ENCODE data around the gene KCNK15. TPM values are rescaled to one million over a fixed set of nuclear protein-coding genes. Genes with fewer than 3 reads are reported as not detected.

Gene KCNK15
- total RNA-seq, 2 donors from 2014 or later = 0.21 to 0.27 TPM

- Histone ChIP-seq H3K27me3 (no peaks in the 10 kb centered on the region), H3K27ac (no peak overlapping the region), H3K36me3 (no peaks in the 10 kb centered on the region), H3K9ac (ENCODE audit: low read depth in 2 of 2, low read length in 2 of 2) (no peak overlapping the region), H3K4me3 (no peak overlapping the region), H3K4me1 (peaks cover 5% of the 10 kb centered on the region), H3K9me3 (no peaks in the 10 kb centered on the region)
- DNase-seq = no peak
- intact Hi-C loops (cut with DNase I) = no loop called here
- TF ChIP-seq CTCF (IDR thresholded peaks at IDR 0.05) = no peak
Observed at GRCh38 chr20:44709797-44710196, 35.9 kb upstream of the KCNK15 start.

- TF ChIP-seq CTCF (IDR thresholded peaks at IDR 0.05) = no peak
- no peaks in the 10 kb centered on the region for H3K36me3 ChIP-seq
- H3K4me1 ChIP-seq = peaks cover 5% of the 10 kb centered on the region
- no peak overlapping the region for H3K9ac ChIP-seq (ENCODE audit: low read depth in 2 of 2, low read length in 2 of 2)
- H3K27me3 ChIP-seq = no peaks in the 10 kb centered on the region
- intact Hi-C loops (cut with DNase I) = no loop called here
- no peak for DNase-seq
- H3K27ac ChIP-seq = no peak overlapping the region
- no peaks in the 10 kb centered on the region for H3K9me3 ChIP-seq
- H3K4me3 ChIP-seq = no peak overlapping the region
Observed at GRCh38 chr20:44711237-44711636, 34.4 kb upstream of the KCNK15 start.

GRCh38 chr20:44714102-44714700, 31.5 kb upstream of the KCNK15 start:
- H3K36me3 ChIP-seq = no peaks in the 10 kb centered on the region
- peaks cover 5% of the 10 kb centered on the region for H3K4me1 ChIP-seq
- no peak for TF ChIP-seq CTCF (IDR thresholded peaks at IDR 0.05)
- no peaks in the 10 kb centered on the region for H3K27me3 ChIP-seq
- intact Hi-C loops (cut with DNase I) = no loop called here
- DNase-seq = no peak
- peak overlapping the region in 1 of 2 donors; percentile 14 for H3K9ac ChIP-seq (ENCODE audit: low read depth in 2 of 2, low read length in 2 of 2)
- H3K4me3 ChIP-seq = no peak overlapping the region
- H3K9me3 ChIP-seq = no peaks in the 10 kb centered on the region
- H3K27ac ChIP-seq = no peak overlapping the region

GRCh38 chr20:44714701-44715498, 30.8 kb upstream of the KCNK15 start, which contains the start of gene CCN5:
CCN5 (plus strand) TSS chr20:44715369; CDS start chr20:44715391, 22 bp downstream.
- Histone ChIP-seq H3K27me3 (no peaks in the 10 kb centered on the region), H3K4me3 (no peak within 1 kb of the TSS), H3K9ac (ENCODE audit: low read depth in 2 of 2, low read length in 2 of 2) (peak within 1 kb of the TSS in 1 of 2 donors; percentile 14), H3K9me3 (no peaks in the 10 kb centered on the region), H3K27ac (no peak within 1 kb of the TSS), H3K4me1 (peaks cover 5% of the 10 kb centered on the region), H3K36me3 (no peaks in the 10 kb centered on the region)
- intact Hi-C loops (cut with DNase I) = no loop called here
- DNase-seq = peak; percentile 92
- no peak for TF ChIP-seq CTCF (IDR thresholded peaks at IDR 0.05)

GRCh38 chr20:44715499-44716308, 30.0 kb upstream of the KCNK15 start:
- Histone ChIP-seq H3K27ac (no peak overlapping the region), H3K4me1 (peaks cover 5% of the 10 kb centered on the region), H3K9ac (ENCODE audit: low read depth in 2 of 2, low read length in 2 of 2) (peak overlapping the region in 1 of 2 donors; percentile 10), H3K4me3 (no peak overlapping the region), H3K27me3 (no peaks in the 10 kb centered on the region), H3K9me3 (no peaks in the 10 kb centered on the region), H3K36me3 (no peaks in the 10 kb centered on the region)
- intact Hi-C loops (cut with DNase I) = no loop called here
- no peak for DNase-seq
- TF ChIP-seq CTCF (IDR thresholded peaks at IDR 0.05) = no peak
